ENCODE measurements around the gene HEATR5A. TPM values are rescaled to one million over a fixed set of nuclear protein-coding genes. Genes with fewer than 3 reads are reported as not detected.
"Not testable (repeated sequence)": the region's sequence is repeated elsewhere in the genome, so short reads cannot be mapped to it uniquely, and the experiment has no call there.

Gene HEATR5A
- total and polyA plus RNA-seq, 2 donors (not counting 1 experiment from before 2014, with no cell fraction given), result 45.4 to 59.8 TPM

- Histone ChIP-seq H3K79me2 (ENCODE audit: control insufficient read depth, insufficient read depth, low read length) (no peaks in the 10 kb centered on the region), H3K4me3 (replicated peaks in 1 of 4; ENCODE audit: control extremely low read depth in 1 of 4, insufficient read depth in 1 of 4, low read depth in 3 of 4, low read length in 4 of 4) (no peak overlapping the region), H3K9ac (ENCODE audit: insufficient read depth, low read length) (no peak overlapping the region), H3K4me2 (ENCODE audit: extremely low read depth, insufficient read depth, low read length) (no peak overlapping the region), H3K9me3 (ENCODE audit: control insufficient read depth, insufficient read depth, low read depth, low read length) (no peaks in the 10 kb centered on the region), H4K20me1 (ENCODE audit: control insufficient read depth, extremely low read depth, insufficient read depth, low read length) (no peaks in the 10 kb centered on the region), H2AFZ (ENCODE audit: low read length) (no peak overlapping the region), H3K27me3 (ENCODE audit: control insufficient read depth, insufficient read depth, low read length) (no peaks in the 10 kb centered on the region), H3K4me1 (ENCODE audit: control insufficient read depth, extremely low read depth, insufficient read depth, low read length) (no peaks in the 10 kb centered on the region), H3K36me3 (ENCODE audit: control insufficient read depth, insufficient read depth, low read length) (peaks cover 2% of the 10 kb centered on the region), H3K27ac (ENCODE audit: insufficient read depth, low read length) (no peak overlapping the region)
- TF ChIP-seq, protein P1, sequence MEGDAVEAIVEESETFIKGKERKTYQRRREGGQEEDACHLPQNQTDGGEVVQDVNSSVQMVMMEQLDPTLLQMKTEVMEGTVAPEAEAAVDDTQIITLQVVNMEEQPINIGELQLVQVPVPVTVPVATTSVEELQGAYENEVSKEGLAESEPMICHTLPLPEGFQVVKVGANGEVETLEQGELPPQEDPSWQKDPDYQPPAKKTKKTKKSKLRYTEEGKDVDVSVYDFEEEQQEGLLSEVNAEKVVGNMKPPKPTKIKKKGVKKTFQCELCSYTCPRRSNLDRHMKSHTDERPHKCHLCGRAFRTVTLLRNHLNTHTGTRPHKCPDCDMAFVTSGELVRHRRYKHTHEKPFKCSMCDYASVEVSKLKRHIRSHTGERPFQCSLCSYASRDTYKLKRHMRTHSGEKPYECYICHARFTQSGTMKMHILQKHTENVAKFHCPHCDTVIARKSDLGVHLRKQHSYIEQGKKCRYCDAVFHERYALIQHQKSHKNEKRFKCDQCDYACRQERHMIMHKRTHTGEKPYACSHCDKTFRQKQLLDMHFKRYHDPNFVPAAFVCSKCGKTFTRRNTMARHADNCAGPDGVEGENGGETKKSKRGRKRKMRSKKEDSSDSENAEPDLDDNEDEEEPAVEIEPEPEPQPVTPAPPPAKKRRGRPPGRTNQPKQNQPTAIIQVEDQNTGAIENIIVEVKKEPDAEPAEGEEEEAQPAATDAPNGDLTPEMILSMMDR (conservative IDR thresholded peaks at IDR 0.05 in 1 of 2, IDR thresholded peaks at IDR 0.05 in 1 of 2; ENCODE audit: low read depth in 1 of 2, low read length in 2 of 2), result no peak
- no peak for TF ChIP-seq EZH2 (IDR thresholded peaks at IDR 0.05; ENCODE audit: low read length, missing control alignments)
- DNase-seq (ENCODE audit: low read depth in 2 of 2), result no peak
Measured at GRCh38 chr14:31362746-31363145, 57.6 kb downstream of the HEATR5A start.

DNA sequence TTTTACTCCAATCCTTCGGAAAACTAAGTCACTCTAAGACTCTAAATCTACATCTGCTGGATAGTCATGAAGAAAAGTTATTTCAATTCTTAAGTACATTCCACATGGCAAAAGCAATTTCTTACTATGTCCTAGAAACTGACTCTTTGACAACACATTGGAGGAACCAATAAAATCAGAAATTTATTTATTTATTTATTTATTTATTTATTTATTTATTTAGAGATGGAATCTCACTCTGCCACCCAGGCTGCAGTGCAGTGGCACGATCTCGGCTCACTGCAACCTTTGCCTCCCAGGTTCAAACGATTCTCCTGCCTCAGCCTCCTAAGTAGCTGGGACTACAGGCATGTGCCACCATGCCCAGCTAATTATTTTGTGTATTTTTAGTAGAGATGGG lies 58.6 kb downstream of the HEATR5A start:
- H3K79me2 ChIP-seq (ENCODE audit: control insufficient read depth, insufficient read depth, low read length); DNase-seq (ENCODE audit: low read depth in 2 of 2); H3K4me2 ChIP-seq (ENCODE audit: extremely low read depth, insufficient read depth, low read length); H3K9ac ChIP-seq (ENCODE audit: insufficient read depth, low read length); H3K36me3 ChIP-seq (ENCODE audit: control insufficient read depth, insufficient read depth, low read length); H3K9me3 ChIP-seq (ENCODE audit: control insufficient read depth, insufficient read depth, low read depth, low read length); H3K27me3 ChIP-seq (ENCODE audit: control insufficient read depth, insufficient read depth, low read length); H2AFZ ChIP-seq (ENCODE audit: low read length); H3K4me1 ChIP-seq (ENCODE audit: control insufficient read depth, extremely low read depth, insufficient read depth, low read length); H3K4me3 ChIP-seq (replicated peaks in 1 of 4; ENCODE audit: control extremely low read depth in 1 of 4, insufficient read depth in 1 of 4, low read depth in 3 of 4, low read length in 4 of 4); H4K20me1 ChIP-seq (ENCODE audit: control insufficient read depth, extremely low read depth, insufficient read depth, low read length): not testable (repeated sequence)
- peak overlapping the region; percentile 24 for H3K27ac ChIP-seq (ENCODE audit: insufficient read depth, low read length)

GRCh38 chr14:31360919-31361662 lies 59.3 kb downstream of the HEATR5A start:
- no peak overlapping the region for H3K4me3 ChIP-seq (replicated peaks in 1 of 4; ENCODE audit: control extremely low read depth in 1 of 4, insufficient read depth in 1 of 4, low read depth in 3 of 4, low read length in 4 of 4)
- no peaks in the 10 kb centered on the region for H3K4me1 ChIP-seq (ENCODE audit: control insufficient read depth, extremely low read depth, insufficient read depth, low read length)
- peaks cover 2% of the 10 kb centered on the region for H3K36me3 ChIP-seq (ENCODE audit: control insufficient read depth, insufficient read depth, low read length)
- no peaks in the 10 kb centered on the region for H3K27me3 ChIP-seq (ENCODE audit: control insufficient read depth, insufficient read depth, low read length)
- no peaks in the 10 kb centered on the region for H3K79me2 ChIP-seq (ENCODE audit: control insufficient read depth, insufficient read depth, low read length)
- H2AFZ ChIP-seq (ENCODE audit: low read length), result no peak overlapping the region
- peak; percentile 5 to 68 for DNase-seq (ENCODE audit: low read depth in 2 of 2)
- no peak for TF ChIP-seq EZH2 (IDR thresholded peaks at IDR 0.05; ENCODE audit: low read length, missing control alignments)
- TF ChIP-seq, protein P1 (conservative IDR thresholded peaks at IDR 0.05 in 1 of 2, IDR thresholded peaks at IDR 0.05 in 1 of 2; ENCODE audit: low read depth in 1 of 2, low read length in 2 of 2), result no peak
- no peak overlapping the region for H3K9ac ChIP-seq (ENCODE audit: insufficient read depth, low read length)
- H3K9me3 ChIP-seq (ENCODE audit: control insufficient read depth, insufficient read depth, low read depth, low read length), result no peaks in the 10 kb centered on the region
- H3K4me2 ChIP-seq (ENCODE audit: extremely low read depth, insufficient read depth, low read length), result no peak overlapping the region
- H3K27ac ChIP-seq (ENCODE audit: insufficient read depth, low read length), result peak overlapping the region; percentile 54
- no peaks in the 10 kb centered on the region for H4K20me1 ChIP-seq (ENCODE audit: control insufficient read depth, extremely low read depth, insufficient read depth, low read length)

Measured in fibroblast of lung (primary cell).